Lower leg skin (tissue), 3 donors: ENCODE results near the gene ITM2A.

ENCODE experiments used
- CTCF ChIP-seq, 3 donors: fragments of 450-650 bp; IDR thresholded peaks; one replicate each; pipeline ENCODE4 v1.5.1; 2016; ENCODE audit warnings: antibody characterized with exemption in 3 of 3, mild to moderate bottlenecking in 3 of 3, moderate library complexity in 2 of 3
- POLR2A ChIP-seq, 2 donors: fragments of 450-650 bp; IDR thresholded peaks; one replicate each; pipeline ENCODE4 v1.6.1; 2016 to 2017; ENCODE audit warnings: antibody characterized with exemption in 2 of 2, mild to moderate bottlenecking in 1 of 2, moderate library complexity in 1 of 2

GRCh38 chrX:79336869-79337815 lies 30.0 kb downstream of the ITM2A start:
- TF ChIP-seq CTCF (IDR thresholded peaks at IDR 0.05) (no peak), POLR2A (IDR thresholded peaks at IDR 0.05) (no peak)
